Stimulated activated naive CD4-positive, alpha-beta T cell (primary cell): ENCODE results near the gene PI16.

Experiments
- DNase-seq, 6 experiments: peaks; one replicate each; lab custom pipeline; 2025; lab: John Stamatoyannopoulos, UW

The PI16 gene

DNA sequence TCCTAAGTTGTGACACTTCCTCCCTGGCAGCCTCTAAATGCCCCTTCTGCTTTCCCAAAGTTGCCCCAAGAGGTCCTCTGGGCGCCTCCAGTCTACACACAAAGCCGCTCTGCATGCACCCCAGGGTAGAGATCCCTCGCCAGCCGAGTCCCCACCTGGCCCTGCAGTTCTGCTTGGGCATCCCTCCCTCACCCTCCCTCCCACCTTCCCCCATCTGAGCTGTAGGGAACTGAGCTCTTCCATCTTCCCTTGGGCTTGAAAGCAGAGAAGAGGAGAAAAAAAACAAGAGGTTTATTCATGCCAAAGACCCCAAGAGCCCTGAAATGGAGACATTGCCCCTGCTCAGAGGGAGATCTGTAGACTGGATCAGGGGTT lies 45.2 kb downstream of the PI16 start:
- no peak for DNase-seq

DNA sequence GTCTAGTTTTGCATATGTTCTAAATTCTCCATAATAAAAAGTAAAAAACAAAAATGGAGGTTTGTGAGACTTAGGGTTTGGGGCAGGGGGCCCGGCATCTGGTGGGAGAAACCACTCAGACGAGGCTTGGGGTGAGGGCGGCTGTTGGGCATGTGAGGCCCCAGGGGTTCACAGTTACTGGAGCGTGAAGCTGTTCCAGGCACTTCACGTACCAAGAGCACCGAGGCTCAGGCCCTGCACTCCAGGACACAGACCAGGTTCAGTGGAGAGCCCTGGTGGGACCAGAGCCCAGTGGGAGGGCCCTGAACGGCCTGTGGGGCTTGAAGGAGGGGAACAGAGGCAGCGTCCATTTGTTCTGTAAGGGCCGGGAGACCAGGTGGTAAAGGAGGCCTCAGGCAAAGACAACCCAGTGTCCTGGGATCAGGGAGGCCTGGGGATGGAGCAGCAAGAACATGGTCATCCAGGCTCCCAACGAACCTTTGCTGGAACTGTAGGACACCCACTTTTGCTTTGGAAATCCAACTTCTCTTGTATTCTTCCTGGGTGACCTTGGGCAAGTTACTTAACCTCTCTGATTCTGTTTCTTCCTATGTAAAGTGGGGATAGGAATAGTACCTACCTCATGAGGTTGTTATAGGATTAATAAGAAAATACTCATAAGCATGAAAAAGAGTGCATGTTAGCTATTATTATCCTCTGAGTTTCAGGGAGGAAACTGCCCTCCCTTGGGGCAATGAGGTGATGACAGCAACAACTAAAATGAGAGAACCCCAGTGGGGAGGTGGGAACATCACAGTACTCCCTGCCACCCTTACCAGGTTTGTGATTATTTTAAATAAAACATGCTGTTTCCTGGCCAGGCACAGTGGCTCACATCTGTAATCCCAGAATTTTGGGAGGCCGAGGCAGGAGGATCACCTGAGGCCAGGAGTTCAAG lies 49.8 kb downstream of the PI16 start:
- no peak for DNase-seq

DNA sequence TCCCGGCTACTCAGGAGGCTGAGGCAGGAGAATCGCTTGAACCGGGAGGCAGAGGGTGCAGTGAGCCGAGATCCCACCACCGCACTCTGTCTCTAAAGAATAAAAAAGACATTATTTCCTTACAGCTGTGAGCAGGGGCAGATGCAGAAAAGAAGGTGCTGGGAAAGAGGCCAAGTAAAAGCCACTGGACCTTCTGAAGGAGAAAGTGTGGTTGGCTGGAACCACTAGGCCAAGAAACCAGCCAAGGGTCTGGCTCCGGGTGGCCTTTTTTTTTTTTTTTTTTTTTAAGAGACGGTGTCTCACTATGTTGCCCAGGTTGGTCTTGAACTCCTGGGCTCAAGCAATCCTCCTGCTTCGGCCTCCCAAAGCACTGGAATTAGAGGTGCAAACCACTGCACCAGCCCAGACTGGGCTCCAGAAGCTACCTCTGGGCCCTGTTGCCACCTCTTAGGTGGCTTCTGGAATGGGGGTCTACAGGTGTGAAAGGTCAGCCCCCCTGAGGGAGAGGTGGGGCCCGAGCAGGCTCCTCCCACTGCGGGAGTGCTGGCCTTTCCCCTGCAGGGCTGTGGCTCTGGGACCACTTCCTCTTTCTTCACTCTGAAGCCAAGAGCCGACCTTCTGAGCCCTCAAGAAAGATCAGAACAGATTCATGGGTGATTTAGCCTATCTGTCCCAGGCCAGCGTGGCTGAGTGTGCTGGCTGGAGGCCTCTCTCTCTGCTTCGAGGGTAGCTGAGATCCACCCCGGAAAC lies 50.7 kb downstream of the PI16 start, which contains the start of gene FGD2:
Gene FGD2, plus strand, starts transcription at position 595 of the 750 bp plus-strand sequence. CDS start 163 bp downstream, outside the sequence.
- no peak for DNase-seq

DNA sequence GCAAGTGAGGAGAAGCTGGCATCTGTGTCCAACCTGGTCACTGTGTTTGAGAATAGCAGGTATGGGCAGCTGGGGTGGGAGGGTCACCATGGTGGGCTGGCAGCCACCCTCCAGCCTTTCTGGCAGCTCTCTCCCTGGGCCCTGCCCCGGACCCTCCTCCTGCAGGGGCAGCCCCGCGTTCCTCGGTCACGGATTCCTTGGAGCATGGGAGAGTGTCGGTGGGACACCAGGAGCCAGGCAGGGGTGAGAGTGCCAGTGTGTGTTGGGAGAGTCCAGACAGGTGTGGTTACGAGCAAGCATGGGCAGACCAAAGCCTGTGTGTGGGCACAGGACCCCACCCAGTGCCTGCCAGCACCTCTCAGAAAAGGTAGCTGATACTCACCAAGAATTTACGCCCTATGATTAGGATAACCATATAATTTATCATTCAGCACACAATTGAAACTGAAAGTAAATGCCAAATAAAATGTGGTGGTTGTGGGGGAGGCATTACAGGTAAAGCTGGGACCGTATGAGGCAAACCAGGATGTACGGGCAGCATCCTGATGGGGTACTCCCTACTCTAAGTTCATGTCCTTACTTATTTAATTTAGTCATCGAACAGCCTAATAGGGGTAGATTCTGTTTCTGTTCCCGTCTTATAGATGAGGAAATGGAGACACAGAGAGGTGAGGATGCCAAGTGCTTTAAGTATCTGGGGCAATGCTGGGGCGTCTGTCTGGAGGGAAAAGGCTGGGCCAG lies 51.5 kb downstream of the PI16 start:
- no peak for DNase-seq

DNA sequence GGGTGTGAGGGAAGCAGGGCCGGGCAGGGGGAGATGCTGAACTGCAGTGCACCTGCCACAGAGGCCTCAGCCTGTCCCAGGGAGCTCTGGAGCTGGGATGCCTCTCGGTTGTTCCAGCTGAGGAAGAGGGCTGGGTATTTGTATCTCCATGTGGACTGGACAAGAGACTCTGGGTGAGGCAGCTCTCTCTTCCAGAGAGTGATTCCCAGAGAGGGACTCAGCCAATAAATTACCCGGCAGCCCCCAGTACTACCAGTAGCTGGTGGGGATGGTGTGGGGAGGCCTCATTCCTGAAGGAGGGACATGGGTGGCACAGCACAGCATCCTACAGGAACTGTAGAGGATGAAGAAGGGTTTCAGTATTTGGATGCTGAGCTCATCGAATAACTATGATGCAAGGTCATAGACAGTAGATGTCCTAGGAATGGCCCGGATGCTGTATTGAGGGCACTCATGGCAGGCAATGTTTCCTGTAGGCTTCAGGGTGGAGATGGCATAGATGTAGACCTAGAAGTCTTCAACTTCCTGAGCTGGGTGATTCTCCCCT lies 52.3 kb downstream of the PI16 start:
- DNase-seq, result no peak

DNA sequence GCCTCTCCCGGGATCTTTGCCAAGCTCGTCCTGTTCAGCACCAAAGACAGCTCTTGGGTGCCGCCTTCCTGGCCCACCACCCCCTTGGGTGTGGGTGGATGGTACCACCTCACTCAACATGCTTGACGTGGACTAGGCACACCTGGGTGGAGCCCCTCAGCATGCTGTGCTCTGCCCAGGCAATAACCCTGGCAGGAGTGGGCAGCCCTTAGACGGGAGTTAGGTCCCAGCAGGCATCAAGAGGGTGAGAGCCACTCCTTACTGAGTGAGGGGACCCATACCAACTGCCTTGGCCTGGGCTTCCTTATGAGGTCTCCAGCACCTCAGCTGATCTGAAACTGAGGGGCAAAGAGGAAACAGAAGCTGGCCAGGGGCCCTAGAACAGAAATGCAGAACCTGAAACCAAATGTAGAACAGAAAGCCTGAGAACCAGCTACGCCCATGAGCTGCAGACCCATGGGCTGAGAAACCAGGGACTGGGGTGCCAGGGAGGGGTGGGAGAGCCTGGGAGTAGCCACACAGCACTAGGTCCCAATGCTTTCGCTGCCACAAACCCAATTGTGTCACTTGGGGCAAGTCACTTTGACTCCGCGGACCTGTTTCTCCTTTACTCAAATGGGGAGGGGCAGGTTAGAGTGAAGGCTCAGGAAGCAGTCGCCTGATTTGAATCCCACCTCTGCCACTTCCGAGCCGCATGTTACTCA lies 53.0 kb downstream of the PI16 start:
- DNase-seq, result no peak

DNA sequence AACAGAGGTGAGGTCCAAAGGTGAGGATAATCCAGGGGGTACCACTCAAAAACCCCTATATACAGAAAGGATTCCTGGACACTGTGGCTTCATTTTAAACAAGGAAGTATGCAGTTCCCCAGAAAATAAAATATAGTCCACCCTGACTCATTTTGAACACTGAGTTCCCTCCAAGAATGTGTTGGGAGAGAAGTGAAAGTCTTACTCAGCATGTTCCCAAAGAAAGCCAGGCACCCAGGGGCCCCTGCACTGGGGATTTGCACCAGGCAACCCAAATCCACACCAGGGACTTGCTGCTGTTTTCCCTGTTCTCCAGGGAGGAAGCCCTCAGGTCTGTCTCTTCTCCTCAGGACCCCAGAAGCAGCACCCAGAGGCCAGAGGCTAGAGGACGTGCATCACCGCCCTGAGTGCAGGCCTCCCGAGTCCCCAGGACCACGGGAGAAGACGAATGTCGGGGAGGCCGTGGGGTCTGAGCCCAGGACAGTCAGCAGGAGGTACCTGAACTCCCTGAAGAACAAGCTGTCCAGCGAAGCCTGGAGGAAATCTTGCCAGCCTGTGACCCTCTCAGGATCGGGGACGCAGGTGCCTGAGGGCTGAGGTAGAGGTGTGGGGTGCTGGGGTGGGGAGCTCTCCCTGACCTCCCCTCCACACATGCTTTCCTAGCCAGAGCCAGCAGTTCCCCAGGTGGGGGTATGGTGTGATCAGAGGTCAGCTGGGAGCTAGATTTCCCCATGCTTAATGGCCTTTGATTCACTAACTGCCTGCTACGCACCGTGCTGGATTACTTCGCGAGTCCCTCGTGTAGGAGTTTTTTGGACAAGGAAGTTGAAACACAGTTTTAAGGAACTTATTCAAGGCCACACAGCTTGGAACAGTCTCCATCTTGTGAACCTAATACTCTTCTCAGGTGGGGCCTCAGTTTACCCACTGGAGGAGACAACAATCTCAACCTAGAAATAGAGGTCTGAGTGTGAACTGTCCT lies 54.2 kb downstream of the PI16 start:
- no peak for DNase-seq

DNA sequence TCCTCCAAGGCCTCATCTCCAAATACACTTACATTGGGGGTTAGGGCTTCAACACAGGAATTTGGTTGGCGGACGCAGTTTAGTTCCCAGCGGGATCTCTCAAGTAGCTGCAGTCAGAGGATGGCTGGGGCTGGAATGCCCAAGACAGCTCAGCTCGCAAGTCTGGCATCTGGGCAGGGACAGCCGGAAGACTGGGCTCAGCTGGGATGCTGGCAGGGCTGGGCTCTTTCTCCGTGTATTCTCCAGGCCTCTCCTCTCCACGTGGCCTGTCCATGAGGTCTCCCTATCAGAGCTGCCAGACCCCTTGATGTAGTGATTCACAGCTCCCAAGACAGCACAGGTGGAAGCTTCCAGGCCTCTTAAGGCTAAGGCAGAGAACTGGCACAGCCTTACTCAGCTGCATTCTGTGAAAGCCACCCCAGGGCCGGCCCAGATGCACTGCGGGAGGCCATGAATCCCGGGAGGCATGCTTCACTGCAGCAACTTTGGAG lies 55.9 kb downstream of the PI16 start:
- DNase-seq, result no peak

DNA sequence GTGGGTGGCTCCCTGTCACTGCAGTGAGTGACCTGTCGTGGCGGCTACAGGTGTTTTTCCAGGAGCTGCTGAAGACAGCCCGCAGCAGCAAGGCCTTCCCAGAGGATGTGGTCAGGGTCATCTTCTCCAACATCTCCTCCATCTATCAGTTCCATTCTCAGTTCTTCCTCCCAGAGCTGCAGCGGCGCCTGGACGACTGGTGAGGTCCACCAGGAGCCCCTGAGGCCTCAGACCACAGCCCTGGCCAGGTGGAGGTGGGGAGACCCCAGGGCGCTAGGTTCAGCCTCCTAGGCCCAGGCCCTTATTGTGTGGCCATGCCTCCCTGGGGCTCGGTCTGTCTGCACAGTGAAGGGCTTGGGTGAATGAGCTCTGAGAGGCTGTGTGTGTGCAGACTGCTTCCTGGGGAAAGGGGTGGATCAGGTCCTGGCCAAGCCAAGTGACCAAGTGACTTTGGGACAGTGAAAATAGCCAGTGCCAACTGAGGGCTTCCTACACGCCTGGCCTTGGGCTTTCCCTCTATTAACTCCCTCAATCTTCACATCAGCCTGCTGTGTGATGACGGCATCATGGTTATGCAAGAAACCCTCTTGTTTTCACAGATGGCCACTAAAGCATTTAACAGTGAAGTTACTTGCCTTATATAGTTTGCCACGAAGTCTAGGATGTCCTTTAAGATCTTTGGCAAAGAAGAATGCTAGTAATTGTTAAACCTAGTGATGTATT lies 57.3 kb downstream of the PI16 start:
- DNase-seq, result no peak

DNA sequence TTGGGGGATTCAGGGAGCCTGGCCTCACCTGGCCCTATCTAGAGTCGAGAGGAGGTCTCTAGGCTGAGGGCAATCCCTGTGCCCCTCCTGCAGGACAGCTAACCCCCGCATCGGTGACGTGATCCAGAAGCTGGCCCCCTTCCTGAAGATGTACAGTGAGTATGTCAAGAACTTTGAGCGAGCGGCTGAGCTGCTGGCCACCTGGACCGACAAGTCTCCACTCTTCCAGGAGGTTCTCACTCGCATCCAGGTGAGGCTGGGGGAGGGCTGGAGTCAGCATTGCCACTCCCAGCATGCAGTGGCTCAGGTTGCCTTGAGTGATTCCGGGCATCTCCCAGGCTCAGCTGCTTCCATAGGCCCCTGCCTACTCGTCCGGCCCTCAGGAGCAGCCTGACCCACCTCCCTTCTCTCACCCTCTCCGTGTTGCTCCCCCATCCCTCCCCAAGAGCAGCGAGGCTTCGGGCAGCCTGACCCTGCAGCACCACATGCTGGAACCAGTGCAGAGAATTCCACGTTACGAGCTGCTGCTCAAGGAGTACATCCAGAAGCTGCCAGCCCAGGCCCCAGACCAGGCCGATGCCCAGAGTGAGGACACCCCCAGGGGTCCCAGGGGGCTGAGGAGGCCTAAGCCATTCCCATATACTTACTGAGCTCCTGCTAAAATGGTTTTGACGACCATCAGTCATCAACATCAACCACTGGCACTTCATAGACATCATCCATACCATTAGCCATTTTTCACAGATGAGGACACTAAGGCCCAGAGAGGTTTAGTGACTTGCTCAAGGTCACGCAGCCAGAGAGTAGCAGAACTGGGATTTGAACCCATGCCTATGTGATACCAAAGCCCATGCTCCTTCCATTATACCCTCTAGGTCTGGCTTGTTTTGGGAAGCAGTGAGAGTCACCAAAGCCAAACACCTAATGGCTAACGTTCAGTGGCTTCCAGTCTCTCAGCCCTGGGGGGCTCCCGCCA lies 59.3 kb downstream of the PI16 start:
- DNase-seq, result no peak
